ENCODE data around the gene MAST1. TPM values are rescaled to one million over a fixed set of nuclear protein-coding genes. Genes with fewer than 3 reads are reported as not detected.
A peak's percentile ranks its signal among the peaks of the same experiment; 100 is the strongest.

The MAST1 gene
- total RNA-seq, 2 experiments from 2014 or later = 0.22 to 0.60 TPM

DNA sequence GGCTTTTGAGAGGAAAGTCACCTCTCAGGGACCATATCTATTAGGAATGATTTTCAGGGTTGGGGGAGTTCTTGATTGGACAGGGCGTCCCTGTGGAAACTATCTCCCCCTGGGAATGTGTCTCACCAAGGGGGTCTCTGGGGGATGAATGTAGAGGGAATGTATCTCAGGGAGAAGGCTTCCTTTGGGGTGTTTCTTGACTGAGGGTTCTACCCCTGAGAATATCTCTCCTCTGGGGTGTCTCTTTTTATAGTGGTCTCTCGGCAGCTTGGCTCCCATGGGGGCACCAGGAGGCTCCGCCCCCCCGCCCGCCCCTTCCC lies 4.9 kb upstream of the MAST1 start:
- H3K27me3 ChIP-seq (ENCODE audit: control insufficient read depth in 1 of 2, insufficient read depth in 2 of 2, low read length in 2 of 2) = peaks cover 85 to 94% of the 10 kb centered on the region in 2 experiments
- intact Hi-C loops (cut with DNase I, micrococcal nuclease) = no loop called here
- peaks cover 29% of the 10 kb centered on the region for H3K4me1 Mint-ChIP-seq (ENCODE audit: low read depth)
- peaks cover 34% of the 10 kb centered on the region for H3K4me1 ChIP-seq (ENCODE audit: insufficient read depth, low read length)
- H3K9me3 Mint-ChIP-seq = no peaks in the 10 kb centered on the region
- ATAC-seq (ENCODE audit: poor library complexity) (no peak), DNase-seq (no peak)
- no peaks in the 10 kb centered on the region for H3K36me3 ChIP-seq (ENCODE audit: insufficient read depth, low read length)
- H3K4me3 Mint-ChIP-seq = no peak overlapping the region
- no peaks in the 10 kb centered on the region for H3K36me3 Mint-ChIP-seq (ENCODE audit: low read depth)
- no peak overlapping the region for H3K27ac Mint-ChIP-seq
- H3K27ac ChIP-seq (ENCODE audit: low read depth in 1 of 2, low read length in 2 of 2) = no peak overlapping the region
- POLR2A ChIA-PET = no interaction called here
- H3K9me3 ChIP-seq (ENCODE audit: control insufficient read depth in 1 of 2, insufficient read depth in 1 of 2, low read length in 2 of 2) = peaks cover 0 to 46% of the 10 kb centered on the region in 2 experiments
- peaks cover 92% of the 10 kb centered on the region for H3K27me3 Mint-ChIP-seq
- H3K4me3 ChIP-seq (ENCODE audit: low read length) = no peak overlapping the region
- CTCF ChIA-PET = interaction anchor here (0.6 kb wide), 1 partner anchor 14 kb away, joined by 4 read pairs; no protein-coding TSS in a partner anchor
- TF ChIP-seq, protein P1, sequence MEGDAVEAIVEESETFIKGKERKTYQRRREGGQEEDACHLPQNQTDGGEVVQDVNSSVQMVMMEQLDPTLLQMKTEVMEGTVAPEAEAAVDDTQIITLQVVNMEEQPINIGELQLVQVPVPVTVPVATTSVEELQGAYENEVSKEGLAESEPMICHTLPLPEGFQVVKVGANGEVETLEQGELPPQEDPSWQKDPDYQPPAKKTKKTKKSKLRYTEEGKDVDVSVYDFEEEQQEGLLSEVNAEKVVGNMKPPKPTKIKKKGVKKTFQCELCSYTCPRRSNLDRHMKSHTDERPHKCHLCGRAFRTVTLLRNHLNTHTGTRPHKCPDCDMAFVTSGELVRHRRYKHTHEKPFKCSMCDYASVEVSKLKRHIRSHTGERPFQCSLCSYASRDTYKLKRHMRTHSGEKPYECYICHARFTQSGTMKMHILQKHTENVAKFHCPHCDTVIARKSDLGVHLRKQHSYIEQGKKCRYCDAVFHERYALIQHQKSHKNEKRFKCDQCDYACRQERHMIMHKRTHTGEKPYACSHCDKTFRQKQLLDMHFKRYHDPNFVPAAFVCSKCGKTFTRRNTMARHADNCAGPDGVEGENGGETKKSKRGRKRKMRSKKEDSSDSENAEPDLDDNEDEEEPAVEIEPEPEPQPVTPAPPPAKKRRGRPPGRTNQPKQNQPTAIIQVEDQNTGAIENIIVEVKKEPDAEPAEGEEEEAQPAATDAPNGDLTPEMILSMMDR (IDR thresholded peaks at IDR 0.05) = no peak

DNA sequence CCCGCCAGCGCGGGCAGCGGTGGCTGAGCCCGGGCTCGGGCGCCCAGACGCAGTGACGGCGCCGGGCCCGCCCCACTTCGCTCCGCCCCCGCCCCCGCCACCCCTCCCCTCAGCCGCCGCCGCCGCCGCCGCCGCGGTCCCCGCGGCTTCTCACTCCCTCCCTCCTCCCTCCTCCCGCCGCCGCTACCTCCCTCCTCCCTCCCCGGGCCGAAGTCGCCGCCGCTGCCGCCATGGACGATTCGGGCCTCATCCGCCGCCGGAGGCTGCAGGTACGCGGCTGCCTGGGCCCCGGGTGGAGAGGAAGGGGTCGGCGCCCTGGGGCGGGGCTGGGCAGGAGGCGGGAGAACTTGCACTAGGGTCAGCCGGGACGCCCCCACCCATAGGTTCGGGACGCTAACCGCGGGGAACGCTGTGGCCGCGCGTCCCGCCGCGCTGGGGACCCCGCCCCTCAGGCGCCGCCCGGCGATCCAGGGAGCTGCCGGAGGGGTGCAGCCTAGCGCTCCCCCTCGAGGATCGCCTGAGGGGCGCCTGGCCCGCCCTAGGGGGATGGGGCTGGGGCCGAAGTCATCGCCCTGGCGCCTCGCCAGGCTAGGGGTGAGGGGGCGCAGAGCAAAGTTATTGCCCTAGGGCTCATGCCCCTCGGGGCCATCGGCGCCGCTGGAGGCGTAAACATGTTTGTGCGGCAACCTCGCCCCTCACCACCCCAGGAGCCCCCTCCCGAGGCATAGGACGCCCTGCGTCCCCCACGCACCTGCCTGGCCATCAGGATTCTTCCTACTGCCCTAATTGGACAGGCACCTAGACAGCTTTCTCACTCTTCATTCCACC lies 4.4 kb upstream of the MAST1 start:
- peak overlapping the region; percentile 31 for H3K4me3 Mint-ChIP-seq

DNA sequence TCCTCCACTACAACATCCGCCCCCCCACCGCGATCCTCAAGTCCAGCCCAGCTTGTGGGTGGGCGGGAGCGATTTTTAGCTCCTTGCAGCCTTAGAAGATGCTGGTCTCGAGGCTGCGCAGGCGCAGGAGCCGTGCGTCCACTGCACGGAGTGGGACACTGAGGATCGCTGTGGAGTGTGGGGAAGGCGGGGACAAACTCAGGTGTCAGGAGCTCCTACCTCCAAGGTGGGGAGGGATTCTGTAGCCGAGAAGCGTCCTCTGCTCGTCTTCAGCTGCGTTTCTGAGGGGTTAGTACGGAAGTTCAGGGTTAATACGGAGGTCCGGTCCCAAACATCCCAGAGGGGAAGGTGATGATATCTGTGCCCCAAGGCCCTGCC lies 3.8 kb upstream of the MAST1 start, which contains the start of gene RTBDN:
Gene RTBDN, minus strand, starts transcription at position 14 of the 378 bp plus-strand sequence. CDS start 4,600 bp downstream, outside the sequence.
- ATAC-seq (ENCODE audit: poor library complexity) (no peak), DNase-seq (no peak)
- Histone ChIP-seq H3K36me3 (ENCODE audit: insufficient read depth, low read length) (no peaks in the 10 kb centered on the region), H3K9me3 (ENCODE audit: control insufficient read depth in 1 of 2, insufficient read depth in 1 of 2, low read length in 2 of 2) (peaks cover 0 to 49% of the 10 kb centered on the region in 2 experiments), H3K4me1 (ENCODE audit: insufficient read depth, low read length) (peaks cover 43% of the 10 kb centered on the region), H3K27me3 (ENCODE audit: control insufficient read depth in 1 of 2, insufficient read depth in 2 of 2, low read length in 2 of 2) (peaks cover 87 to 93% of the 10 kb centered on the region in 2 experiments), H3K4me3 (ENCODE audit: low read length) (peak within 1 kb of the TSS; percentile 5), H3K27ac (ENCODE audit: low read depth in 1 of 2, low read length in 2 of 2) (no peak within 1 kb of the TSS)
- H3K4me1 Mint-ChIP-seq (ENCODE audit: low read depth) = peaks cover 36% of the 10 kb centered on the region
- TF ChIP-seq, protein P1 (IDR thresholded peaks at IDR 0.05) = no peak
- no peaks in the 10 kb centered on the region for H3K9me3 Mint-ChIP-seq
- intact Hi-C loops (cut with DNase I, micrococcal nuclease) = no loop called here
- peaks cover 88% of the 10 kb centered on the region for H3K27me3 Mint-ChIP-seq
- H3K27ac Mint-ChIP-seq = no peak within 1 kb of the TSS
- CTCF ChIA-PET = interaction anchor here (0.6 to 0.9 kb wide), 2 partner anchors 37 to 74 kb away, joined by 3 to 4 read pairs; no protein-coding TSS in a partner anchor
- H3K36me3 Mint-ChIP-seq (ENCODE audit: low read depth) = no peaks in the 10 kb centered on the region
- POLR2A ChIA-PET = interaction anchor here (0.5 kb wide), 1 partner anchor 768 kb away, joined by 3 read pairs; no protein-coding TSS in a partner anchor
- peak within 1 kb of the TSS; percentile 31 for H3K4me3 Mint-ChIP-seq

More for the DNA sequence above, 4.4 kb upstream of the MAST1 start:
- peak overlapping the region; percentile 5 for H3K4me3 ChIP-seq (ENCODE audit: low read length)
- H3K9me3 ChIP-seq (ENCODE audit: control insufficient read depth in 1 of 2, insufficient read depth in 1 of 2, low read length in 2 of 2) = peaks cover 0 to 49% of the 10 kb centered on the region in 2 experiments
- Mint-ChIP-seq H3K27ac (no peak overlapping the region), H3K27me3 (peaks cover 88% of the 10 kb centered on the region), H3K9me3 (no peaks in the 10 kb centered on the region), H3K4me1 (ENCODE audit: low read depth) (peaks cover 30% of the 10 kb centered on the region), H3K36me3 (ENCODE audit: low read depth) (no peaks in the 10 kb centered on the region)
- H3K36me3 ChIP-seq (ENCODE audit: insufficient read depth, low read length) = no peaks in the 10 kb centered on the region
- ATAC-seq (ENCODE audit: poor library complexity) = no peak
- peaks cover 40% of the 10 kb centered on the region for H3K4me1 ChIP-seq (ENCODE audit: insufficient read depth, low read length)
- ChIA-PET POLR2A (interaction anchor here (0.5 kb wide), 1 partner anchor 767 kb away, joined by 3 read pairs; no protein-coding TSS in a partner anchor), CTCF (interaction anchor here (0.6 kb wide), 1 partner anchor 14 kb away, joined by 4 read pairs; no protein-coding TSS in a partner anchor)
- intact Hi-C loops (cut with DNase I, micrococcal nuclease) = no loop called here
- H3K27ac ChIP-seq (ENCODE audit: low read depth in 1 of 2, low read length in 2 of 2) = no peak overlapping the region
- peaks cover 83 to 93% of the 10 kb centered on the region in 2 experiments for H3K27me3 ChIP-seq (ENCODE audit: control insufficient read depth in 1 of 2, insufficient read depth in 2 of 2, low read length in 2 of 2)
- TF ChIP-seq, protein P1 (IDR thresholded peaks at IDR 0.05) = no peak
- DNase-seq = peak in 6 of 14 experiments; percentile 19 to 74 (median 48)
